GM23248 (cell line): ENCODE results near the gene LRCH4.

Source experiments
- EZH2 ChIP-seq: fragments of 200-600 bp; sonication (generic); IDR thresholded peaks from 2 replicates; pipeline ENCODE4 v1.6.1; 2018; ENCODE audit warnings: antibody characterized with exemption, mild to moderate bottlenecking; ENCODE audit not compliant: insufficient read depth, poor library complexity, severe bottlenecking
- EZH2phosphoT487 ChIP-seq: fragments of 200-600 bp; sonication (generic); IDR thresholded peaks from 2 replicates; pipeline ENCODE4 v1.6.1; 2018; ENCODE audit warnings: antibody characterized with exemption, moderate library complexity, mild to moderate bottlenecking, low read depth; ENCODE audit not compliant: insufficient read depth

- TF ChIP-seq EZH2phosphoT487 (no peak), EZH2 (no peak)
Observed at GRCh38 chr7:100563100-100563564, 22.8 kb downstream of the LRCH4 start.
